NCI-H1694 (cell line): ENCODE results near the gene EME1.
"Not testable (repeated sequence)": the region's sequence is repeated elsewhere in the genome, so short reads cannot be mapped to it uniquely, and the experiment has no call there.

ENCODE experiments used
- DNase-seq: peaks from one replicate; lab custom pipeline; 2025; lab: John Stamatoyannopoulos, UW

Gene EME1

GRCh38 chr17:50426472-50426782 is 53.4 kb downstream of the EME1 start:
- DNase-seq = no peak

GRCh38 chr17:50426814-50427787 is 54.1 kb downstream of the EME1 start:
- DNase-seq = no peak

GRCh38 chr17:50428126-50428525 is 55.1 kb downstream of the EME1 start:
- DNase-seq = not testable (repeated sequence)

- no peak for DNase-seq
These were observed 55.9 kb downstream of the EME1 start for GRCh38 chr17:50428831-50429424.

GRCh38 chr17:50429793-50430192 is 56.8 kb downstream of the EME1 start:
- no peak for DNase-seq
